Stimulated activated CD8-positive, alpha-beta memory T cell treated with anti-CD3 and anti-CD28 coated beads, Interleukin-15, amount 100 ng/mL, for 4 hours (primary cell): ENCODE data around the gene LRP2BP.
"Not testable (repeated sequence)": the region's sequence is repeated elsewhere in the genome, so short reads cannot be mapped to it uniquely, and the experiment has no call there.

Experiments used
- DNase-seq, 2 donors: peaks; one replicate each; pipeline ENCODE4 v3.0.0-alpha.2; 2020; ENCODE audit warnings: low read depth in 2 of 2

Gene LRP2BP

GRCh38 chr4:185328586-185328985 lies 67.1 kb downstream of the LRP2BP start:
- DNase-seq: no peak

GRCh38 chr4:185325721-185326120 lies 70.0 kb downstream of the LRP2BP start:
- not testable (repeated sequence) for DNase-seq

GRCh38 chr4:185324361-185324760 lies 71.4 kb downstream of the LRP2BP start:
- DNase-seq: not testable (repeated sequence)

DNA sequence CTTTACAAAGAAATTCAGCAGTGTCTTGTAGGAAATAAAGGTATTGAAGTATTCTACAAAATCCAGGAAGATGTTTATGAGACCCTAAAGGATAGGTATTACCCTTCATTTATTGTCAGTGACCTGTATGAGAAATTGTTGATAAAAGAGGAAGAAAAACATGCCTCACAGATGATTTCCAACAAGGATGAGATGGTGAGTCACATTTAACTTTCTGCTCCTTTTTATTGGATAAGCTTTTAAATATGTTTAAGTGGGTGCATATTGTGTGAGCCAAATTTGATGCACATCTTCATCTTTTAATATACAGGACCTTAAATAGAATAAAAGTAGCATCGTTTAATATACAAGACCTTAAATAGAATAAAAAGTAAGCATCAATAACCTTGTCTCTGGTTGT lies 72.1 kb downstream of the LRP2BP start:
- DNase-seq: no peak

GRCh38 chr4:185322803-185323202 lies 72.9 kb downstream of the LRP2BP start:
- no peak for DNase-seq

- no peak for DNase-seq
Measured at GRCh38 chr4:185318679-185319078, 77.0 kb downstream of the LRP2BP start.

DNA sequence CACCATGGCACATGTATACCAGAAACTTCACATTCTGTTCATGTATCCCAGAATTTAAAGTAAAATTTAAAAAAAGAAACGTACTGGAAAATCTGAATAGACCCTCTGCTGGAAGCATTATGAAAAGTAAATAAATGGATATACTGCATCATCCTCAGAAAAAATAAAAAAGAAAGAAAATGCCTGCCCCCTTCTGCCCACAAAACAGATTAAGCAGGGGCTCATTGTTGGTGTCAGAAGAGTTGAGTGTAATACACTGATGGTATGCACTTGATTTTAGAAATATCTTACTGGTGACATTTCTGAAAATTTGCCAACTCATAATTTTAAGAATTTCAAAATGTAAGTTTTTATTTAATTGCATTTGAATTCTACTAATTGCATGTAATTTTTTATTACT lies 77.8 kb downstream of the LRP2BP start:
- DNase-seq: no peak

DNA sequence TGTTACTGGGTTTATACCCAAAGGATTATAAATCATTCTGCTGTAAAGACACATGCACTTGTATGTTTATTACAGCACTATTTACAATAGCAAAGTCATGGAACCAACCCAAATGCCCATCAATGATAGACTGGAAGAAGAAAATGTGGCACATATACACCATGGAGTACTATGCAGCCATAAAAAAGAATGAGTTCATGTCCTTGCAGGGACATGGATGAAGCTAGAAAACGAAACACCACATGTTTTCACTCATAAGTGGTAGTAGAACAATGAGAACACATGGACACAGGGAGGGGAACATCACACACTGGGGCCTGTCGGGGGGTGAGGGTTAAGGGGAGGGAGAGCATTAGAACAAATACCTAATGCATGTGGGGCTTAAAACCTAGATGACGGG lies 78.3 kb downstream of the LRP2BP start:
- not testable (repeated sequence) for DNase-seq
